ENCODE measurements around the gene TAC3.

The TAC3 gene

DNA sequence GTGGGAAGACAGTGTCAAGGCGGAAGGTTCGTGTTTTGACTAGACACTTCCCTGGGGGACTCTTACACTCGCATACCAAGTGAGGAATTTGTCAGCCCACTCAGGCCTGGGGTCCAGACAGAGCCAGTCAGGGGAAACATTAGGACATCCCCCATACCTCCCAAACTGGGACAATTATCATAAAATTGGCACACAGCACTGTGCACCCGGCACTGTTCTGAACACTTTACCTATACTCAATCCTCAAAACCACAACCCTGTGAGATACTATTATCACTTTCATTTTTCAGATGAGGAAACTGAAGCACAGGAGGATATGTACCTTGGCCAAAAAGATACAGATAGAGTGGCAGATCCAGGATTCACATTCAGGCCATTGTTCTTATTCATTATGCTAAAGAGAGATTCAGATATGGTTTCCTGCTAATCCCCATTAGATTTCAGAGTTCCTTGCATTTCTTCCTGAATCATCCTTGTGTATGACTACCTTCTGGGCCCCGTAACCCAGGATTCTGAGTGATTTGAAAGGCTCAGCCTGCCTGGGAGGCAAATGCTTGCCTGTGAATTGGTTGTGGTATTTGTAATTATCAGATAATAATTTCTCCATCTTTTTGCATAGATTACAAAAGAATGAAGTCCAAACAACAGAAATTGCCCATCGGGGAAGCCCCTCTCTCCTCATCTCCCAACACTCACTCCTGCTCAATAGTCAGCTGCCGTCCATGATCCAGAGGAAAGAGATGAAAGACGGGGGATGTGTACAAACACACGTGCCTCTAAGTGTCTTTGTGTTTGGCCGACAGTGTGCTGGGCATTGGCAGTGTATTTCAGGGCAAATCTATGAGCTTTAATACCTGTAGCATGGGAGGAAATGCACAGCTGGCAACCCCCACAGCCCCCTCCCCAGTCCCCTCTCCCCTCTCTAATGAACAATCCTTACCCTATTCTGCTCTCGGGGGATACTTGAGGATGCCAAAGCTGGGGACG, 4.6 kb downstream of the TAC3 start:
- no peaks in the 10 kb centered on the region for H3K27me3 ChIP-seq (ENCODE audit: control insufficient read depth, insufficient read depth, low read length)
- H3K36me3 ChIP-seq (ENCODE audit: control insufficient read depth, insufficient read depth, low read length): no peaks in the 10 kb centered on the region
- no peak overlapping the region for H3K9ac ChIP-seq (ENCODE audit: low read depth, low read length)
- H3K4me1 ChIP-seq (ENCODE audit: control insufficient read depth, insufficient read depth, low read length): peaks cover 13% of the 10 kb centered on the region
- H3K4me3 ChIP-seq (ENCODE audit: low read depth, low read length): no peak overlapping the region
- H3K9me3 ChIP-seq (ENCODE audit: control insufficient read depth, insufficient read depth, low read length): no peaks in the 10 kb centered on the region

DNA sequence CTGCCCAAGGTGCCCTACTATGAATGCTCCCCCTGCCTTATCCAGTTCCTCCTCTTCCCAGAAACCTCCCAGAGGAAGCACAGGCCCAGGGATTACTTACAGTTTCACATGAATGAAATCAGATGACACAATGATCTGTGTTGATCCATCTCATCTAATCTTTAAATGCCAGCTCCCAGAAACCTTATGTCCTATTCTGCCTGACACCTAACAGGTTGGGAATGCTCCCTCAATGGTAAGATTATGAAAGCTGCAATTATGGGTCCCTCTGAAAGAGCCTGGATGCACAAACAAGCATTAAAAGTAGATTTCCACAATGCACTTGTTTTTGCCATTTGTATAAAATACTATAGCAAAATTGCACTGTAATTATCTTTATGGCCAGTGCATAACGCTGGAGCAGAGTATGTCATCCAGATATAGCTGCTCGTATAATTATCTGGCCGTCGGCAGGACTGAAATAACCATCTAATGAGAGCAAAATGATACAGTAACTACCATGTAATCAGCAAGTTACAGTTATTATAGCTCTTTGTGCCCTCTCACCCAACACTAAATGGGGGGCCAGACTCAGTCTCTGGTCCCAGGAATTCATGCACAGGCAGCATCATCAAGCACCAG, 5.6 kb downstream of the TAC3 start:
- H3K9me3 ChIP-seq (ENCODE audit: control insufficient read depth, insufficient read depth, low read length): no peaks in the 10 kb centered on the region
- no peaks in the 10 kb centered on the region for H3K27me3 ChIP-seq (ENCODE audit: control insufficient read depth, insufficient read depth, low read length)
- H3K36me3 ChIP-seq (ENCODE audit: control insufficient read depth, insufficient read depth, low read length): no peaks in the 10 kb centered on the region
- H3K9ac ChIP-seq (ENCODE audit: low read depth, low read length): no peak overlapping the region
- H3K4me3 ChIP-seq (ENCODE audit: low read depth, low read length): no peak overlapping the region
- peaks cover 13% of the 10 kb centered on the region for H3K4me1 ChIP-seq (ENCODE audit: control insufficient read depth, insufficient read depth, low read length)

DNA sequence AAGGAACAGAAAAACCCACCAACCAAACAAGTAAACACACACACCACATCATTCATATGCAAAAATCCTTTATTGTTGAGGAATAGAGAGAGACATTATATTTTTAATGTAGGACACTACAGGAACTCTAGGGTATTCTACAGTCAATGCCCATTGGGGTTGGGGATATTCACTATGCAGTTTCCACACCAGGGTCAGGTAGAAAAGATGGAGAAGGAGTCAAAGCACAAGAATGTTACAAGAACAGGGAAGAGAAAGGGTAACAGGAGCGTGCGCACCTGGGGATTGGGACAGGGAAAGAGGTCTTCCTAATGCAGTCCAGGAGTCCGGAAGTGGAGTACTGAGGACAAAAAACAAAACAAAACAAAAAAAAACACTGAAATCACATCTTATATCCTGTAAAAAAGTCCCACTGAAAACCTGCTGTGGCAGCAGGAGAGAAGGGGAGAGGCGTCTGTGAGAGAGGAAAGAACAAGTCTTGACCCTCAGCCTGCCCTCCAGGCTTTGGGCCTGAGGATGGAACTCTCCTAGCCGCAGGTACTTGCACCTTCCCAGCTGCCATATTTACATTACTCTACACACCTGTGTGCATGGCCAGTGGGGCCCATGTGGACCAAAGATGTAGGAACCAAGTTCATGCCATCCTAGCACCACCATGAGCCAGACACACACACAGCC, 6.2 kb downstream of the TAC3 start:
- H3K36me3 ChIP-seq (ENCODE audit: control insufficient read depth, insufficient read depth, low read length): no peaks in the 10 kb centered on the region
- H3K27me3 ChIP-seq (ENCODE audit: control insufficient read depth, insufficient read depth, low read length): no peaks in the 10 kb centered on the region
- H3K4me3 ChIP-seq (ENCODE audit: low read depth, low read length): no peak overlapping the region
- no peak overlapping the region for H3K9ac ChIP-seq (ENCODE audit: low read depth, low read length)
- peaks cover 13% of the 10 kb centered on the region for H3K4me1 ChIP-seq (ENCODE audit: control insufficient read depth, insufficient read depth, low read length)
- H3K9me3 ChIP-seq (ENCODE audit: control insufficient read depth, insufficient read depth, low read length): no peaks in the 10 kb centered on the region

DNA sequence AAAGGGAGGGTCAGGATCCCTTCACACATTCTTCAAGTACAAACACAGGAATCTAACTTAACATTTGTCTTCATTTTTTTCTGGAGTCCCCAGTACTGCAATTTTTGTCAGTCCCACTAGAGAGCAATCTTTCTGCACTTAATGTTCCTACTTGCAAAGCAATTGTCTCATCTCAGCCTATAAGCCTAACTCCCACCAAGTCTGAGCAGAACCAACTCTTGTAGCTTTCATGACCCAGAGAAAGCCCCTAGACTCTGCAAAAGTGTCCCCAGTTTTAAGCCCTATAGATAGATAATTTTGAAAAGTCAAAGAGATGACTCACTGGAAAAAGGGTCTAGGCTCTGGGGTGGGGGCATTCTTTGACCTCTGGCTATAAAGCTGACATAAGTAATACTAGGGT, 8.2 kb downstream of the TAC3 start:
- Histone ChIP-seq H3K4me3 (ENCODE audit: low read depth, low read length) (no peak overlapping the region), H3K9me3 (ENCODE audit: control insufficient read depth, insufficient read depth, low read length) (no peaks in the 10 kb centered on the region), H3K36me3 (ENCODE audit: control insufficient read depth, insufficient read depth, low read length) (peaks cover 15% of the 10 kb centered on the region), H3K27me3 (ENCODE audit: control insufficient read depth, insufficient read depth, low read length) (no peaks in the 10 kb centered on the region), H3K9ac (ENCODE audit: low read depth, low read length) (no peak overlapping the region), H3K4me1 (ENCODE audit: control insufficient read depth, insufficient read depth, low read length) (peaks cover 13% of the 10 kb centered on the region)

DNA sequence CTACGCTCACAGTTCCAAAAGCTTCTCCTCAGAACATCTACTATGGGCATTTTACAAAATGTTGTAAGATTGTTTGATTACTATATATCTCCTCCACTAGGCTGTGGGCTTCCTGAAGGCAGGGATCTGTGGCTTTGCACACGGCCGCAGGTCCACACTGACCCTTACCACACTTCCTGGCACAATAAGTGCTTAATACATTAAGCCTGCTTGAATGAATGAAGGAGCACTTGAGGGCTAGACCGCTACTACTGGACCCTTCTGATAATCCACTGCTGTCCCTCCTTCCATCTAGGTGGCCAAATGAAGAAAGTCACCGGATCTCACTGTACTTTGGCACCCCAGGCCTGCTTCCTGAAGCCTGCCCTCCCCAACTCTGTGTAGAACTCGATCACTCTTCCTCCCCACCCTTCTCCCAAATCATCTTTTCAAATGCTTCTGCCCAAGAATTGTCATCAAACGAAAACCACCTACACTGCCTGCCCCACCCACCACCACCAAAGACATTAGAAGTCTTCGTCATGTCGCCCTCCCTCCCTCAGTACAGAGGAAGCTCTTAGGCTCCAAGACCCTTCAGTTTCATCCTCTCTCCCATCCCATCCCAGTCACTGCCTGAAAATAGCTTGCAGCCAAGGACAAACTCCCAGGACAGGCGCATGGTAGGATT, 9.4 kb downstream of the TAC3 start:
- Histone ChIP-seq H3K4me1 (ENCODE audit: control insufficient read depth, insufficient read depth, low read length) (peaks cover 13% of the 10 kb centered on the region), H3K4me3 (ENCODE audit: low read depth, low read length) (no peak overlapping the region), H3K27me3 (ENCODE audit: control insufficient read depth, insufficient read depth, low read length) (no peaks in the 10 kb centered on the region), H3K9ac (ENCODE audit: low read depth, low read length) (no peak overlapping the region), H3K36me3 (ENCODE audit: control insufficient read depth, insufficient read depth, low read length) (peaks cover 23% of the 10 kb centered on the region), H3K9me3 (ENCODE audit: control insufficient read depth, insufficient read depth, low read length) (no peaks in the 10 kb centered on the region)

DNA sequence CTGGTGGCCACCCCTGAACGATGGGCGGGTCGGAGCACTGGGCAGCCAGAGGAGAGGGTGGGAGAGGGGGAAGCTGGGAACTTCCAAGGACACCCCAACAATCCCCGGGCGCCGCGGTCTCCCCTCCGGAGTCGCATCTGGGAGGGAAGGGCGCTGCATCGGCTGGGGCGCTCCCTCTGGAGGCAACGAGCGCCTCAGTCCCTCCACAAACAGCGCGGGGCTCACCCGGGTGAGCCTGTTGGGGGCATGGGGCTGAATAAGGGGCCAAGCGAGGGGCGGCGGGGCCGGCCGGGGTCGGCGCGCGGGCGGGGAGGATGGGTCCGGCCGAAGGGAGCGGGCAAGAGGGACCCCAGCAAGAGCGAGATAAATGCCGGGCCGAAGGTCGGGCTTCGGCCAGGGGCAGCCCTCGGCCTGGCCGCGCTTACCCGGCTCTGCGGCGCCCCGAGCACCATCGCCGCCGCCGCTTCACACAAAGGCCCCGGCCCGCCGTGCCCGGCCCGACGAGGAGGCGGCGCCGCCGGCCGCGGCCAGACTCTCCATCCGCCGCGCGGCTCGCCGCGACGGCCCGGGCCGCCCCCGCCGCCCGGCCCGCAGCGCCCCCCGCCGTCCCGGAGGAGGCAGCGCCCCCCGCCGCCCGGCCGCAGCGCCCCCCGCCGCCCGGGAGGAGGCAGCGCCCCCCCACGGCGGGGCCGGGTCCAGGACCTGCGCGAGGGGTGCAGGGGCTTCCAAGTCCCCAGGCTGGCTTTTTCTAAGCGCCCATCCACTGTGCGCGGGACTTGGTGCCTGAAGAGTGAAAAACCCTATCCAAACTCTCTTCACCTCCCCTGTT, 10.1 kb downstream of the TAC3 start, which contains the start of gene ZBTB39:
ZBTB39 (minus strand) TSS at position 567 of the 829 bp plus-strand sequence. CDS start 1,629 bp downstream, outside the sequence.
- Histone ChIP-seq H3K36me3 (ENCODE audit: control insufficient read depth, insufficient read depth, low read length) (peaks cover 28% of the 10 kb centered on the region), H3K9me3 (ENCODE audit: control insufficient read depth, insufficient read depth, low read length) (no peaks in the 10 kb centered on the region), H3K27me3 (ENCODE audit: control insufficient read depth, insufficient read depth, low read length) (no peaks in the 10 kb centered on the region), H3K4me1 (ENCODE audit: control insufficient read depth, insufficient read depth, low read length) (peaks cover 13% of the 10 kb centered on the region), H3K4me3 (ENCODE audit: low read depth, low read length) (peak within 1 kb of the TSS; percentile 83), H3K9ac (ENCODE audit: low read depth, low read length) (peak within 1 kb of the TSS; percentile 62)

DNA sequence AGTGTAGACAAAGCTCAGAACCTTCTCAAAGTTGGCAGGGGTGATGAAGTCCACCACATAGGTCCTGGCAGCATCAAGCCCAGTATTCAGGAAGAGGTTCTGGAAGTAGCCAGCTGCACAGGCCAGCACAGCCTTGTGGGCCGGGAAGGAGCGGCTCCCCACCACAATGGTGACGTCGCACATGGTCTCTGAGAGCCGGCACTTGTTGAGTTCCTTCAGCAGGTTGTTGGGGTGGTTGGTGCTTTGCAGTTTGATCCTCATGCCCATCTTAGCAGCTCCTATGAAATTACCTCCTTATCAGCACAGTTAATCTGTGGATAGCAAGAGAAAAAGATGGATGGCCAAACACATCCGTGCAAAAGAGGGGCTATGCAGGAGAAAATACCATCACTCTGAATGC, 11.7 kb downstream of the TAC3 start:
- Histone ChIP-seq H3K9ac (ENCODE audit: low read depth, low read length) (no peak overlapping the region), H3K9me3 (ENCODE audit: control insufficient read depth, insufficient read depth, low read length) (no peaks in the 10 kb centered on the region), H3K4me1 (ENCODE audit: control insufficient read depth, insufficient read depth, low read length) (peaks cover 1% of the 10 kb centered on the region), H3K36me3 (ENCODE audit: control insufficient read depth, insufficient read depth, low read length) (peaks cover 28% of the 10 kb centered on the region), H3K4me3 (ENCODE audit: low read depth, low read length) (no peak overlapping the region), H3K27me3 (ENCODE audit: control insufficient read depth, insufficient read depth, low read length) (no peaks in the 10 kb centered on the region)

DNA sequence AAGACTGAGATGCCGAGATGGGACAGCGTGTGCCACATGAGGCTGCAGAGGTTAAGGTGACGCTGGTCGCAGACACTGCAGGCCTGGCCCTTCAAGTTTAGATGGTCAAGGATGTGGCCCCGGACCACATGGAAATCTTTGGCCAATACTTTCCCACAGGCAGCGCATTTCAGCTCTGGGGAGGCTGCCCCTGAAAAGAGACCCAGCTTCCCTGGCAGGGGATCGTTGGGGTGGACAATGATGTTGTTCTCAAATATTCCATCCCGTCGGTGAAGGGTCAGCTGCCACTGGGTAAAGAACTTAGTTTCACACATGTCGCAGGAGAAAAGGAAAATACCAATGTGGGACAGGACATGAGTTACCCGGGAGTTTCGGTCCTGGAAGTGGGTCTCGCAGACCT, 12.9 kb downstream of the TAC3 start:
- H3K4me3 ChIP-seq (ENCODE audit: low read depth, low read length): no peak overlapping the region
- peaks cover 28% of the 10 kb centered on the region for H3K36me3 ChIP-seq (ENCODE audit: control insufficient read depth, insufficient read depth, low read length)
- no peak overlapping the region for H3K9ac ChIP-seq (ENCODE audit: low read depth, low read length)

DNA sequence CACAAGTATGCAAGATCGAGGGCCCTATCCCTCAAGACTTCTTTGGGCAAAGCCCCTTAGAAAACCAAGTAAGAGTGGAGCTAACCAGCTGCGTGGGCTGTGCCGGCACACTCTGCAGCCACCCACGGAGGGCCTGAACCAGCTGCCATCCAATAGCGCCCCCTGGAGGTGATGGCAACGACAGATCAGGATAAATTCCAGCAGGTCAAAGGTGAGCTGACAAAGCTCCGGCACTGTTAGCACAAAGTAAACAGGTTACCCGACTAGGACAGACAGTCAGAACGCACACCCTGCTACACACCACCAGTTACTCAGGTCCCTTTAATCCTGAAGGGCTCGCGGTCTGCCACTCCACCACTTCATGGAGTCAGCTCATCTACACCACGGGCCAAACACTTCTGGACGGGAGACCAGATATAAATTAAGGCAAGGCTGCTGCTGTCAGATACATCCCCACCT, 14.9 kb downstream of the TAC3 start:
- no peak overlapping the region for H3K4me3 ChIP-seq (ENCODE audit: low read depth, low read length)
- H3K27me3 ChIP-seq (ENCODE audit: control insufficient read depth, insufficient read depth, low read length): no peaks in the 10 kb centered on the region
- H3K9me3 ChIP-seq (ENCODE audit: control insufficient read depth, insufficient read depth, low read length): no peaks in the 10 kb centered on the region
- peaks cover 30% of the 10 kb centered on the region for H3K36me3 ChIP-seq (ENCODE audit: control insufficient read depth, insufficient read depth, low read length)
- no peaks in the 10 kb centered on the region for H3K4me1 ChIP-seq (ENCODE audit: control insufficient read depth, insufficient read depth, low read length)
- no peak overlapping the region for H3K9ac ChIP-seq (ENCODE audit: low read depth, low read length)

More for the DNA sequence above, 12.9 kb downstream of the TAC3 start:
- no peaks in the 10 kb centered on the region for H3K27me3 ChIP-seq (ENCODE audit: control insufficient read depth, insufficient read depth, low read length)
- no peaks in the 10 kb centered on the region for H3K4me1 ChIP-seq (ENCODE audit: control insufficient read depth, insufficient read depth, low read length)
- H3K9me3 ChIP-seq (ENCODE audit: control insufficient read depth, insufficient read depth, low read length): no peaks in the 10 kb centered on the region

DNA sequence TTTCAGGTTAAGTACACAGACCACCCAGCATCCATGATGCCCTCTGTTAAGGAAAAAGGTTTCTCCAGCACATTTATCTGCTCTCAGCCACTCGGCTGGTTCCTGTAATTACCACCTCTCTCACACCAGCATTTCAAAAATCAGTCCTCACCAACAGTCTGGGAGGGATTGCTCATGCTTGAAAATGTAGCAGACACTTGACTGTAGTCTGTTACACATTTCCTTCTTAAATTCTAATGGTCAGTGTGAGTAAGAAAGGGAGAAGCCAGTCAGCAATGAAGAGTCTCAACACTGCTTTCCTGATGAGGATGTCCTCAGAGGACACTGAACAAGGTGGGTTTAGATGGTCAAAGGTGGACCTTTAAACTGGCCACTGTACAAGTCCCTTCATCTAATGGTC, 15.9 kb downstream of the TAC3 start:
- Histone ChIP-seq H3K4me1 (ENCODE audit: control insufficient read depth, insufficient read depth, low read length) (no peaks in the 10 kb centered on the region), H3K9ac (ENCODE audit: low read depth, low read length) (no peak overlapping the region), H3K9me3 (ENCODE audit: control insufficient read depth, insufficient read depth, low read length) (no peaks in the 10 kb centered on the region), H3K4me3 (ENCODE audit: low read depth, low read length) (no peak overlapping the region), H3K27me3 (ENCODE audit: control insufficient read depth, insufficient read depth, low read length) (no peaks in the 10 kb centered on the region), H3K36me3 (ENCODE audit: control insufficient read depth, insufficient read depth, low read length) (peaks cover 36% of the 10 kb centered on the region)
